Left lung (tissue), 10 donors: Measurements from ENCODE around the gene RAD54L2. TPM values are rescaled to one million over a fixed set of nuclear protein-coding genes. Genes with fewer than 3 reads are reported as not detected.
A peak's percentile ranks its signal among the peaks of the same experiment; 100 is the strongest.
"Not testable (repeated sequence)": the region's sequence is repeated elsewhere in the genome, so short reads cannot be mapped to it uniquely, and the experiment has no call there.

Experiments used
- ATAC-seq: fragments of 200-7000 bp; cut with Tn5 transposase; one replicate; pipeline ENCODE4 v1.9.1; 2020; ENCODE audit warnings: moderate library complexity
- DNase-seq, 4 donors: peaks; one replicate each; pipeline ENCODE4 v3.0.0-alpha.2; 2013 to 2020
- H3K27ac ChIP-seq, 2 donors: fragments of 200-600 bp; sonication (generic) in 1 of 2; one replicate each; pipeline versions ENCODE4 v1.5.0 to v1.8.0; 2020 to 2021
- H3K27me3 ChIP-seq, 2 donors: fragments of 200-600 bp; sonication (generic) in 1 of 2; one replicate each; pipeline versions ENCODE4 v1.5.0 to v1.8.0; 2020 to 2021
- H3K36me3 ChIP-seq, 2 donors: fragments of 200-600 bp; sonication (generic) in 1 of 2; one replicate each; pipeline versions ENCODE4 v1.5.0 to v1.8.0; 2020 to 2021
- H3K4me1 ChIP-seq, 2 donors: fragments of 200-600 bp; one replicate each; pipeline ENCODE4 v1.8.0; 2021
- H3K4me3 ChIP-seq, 2 donors: fragments of 200-600 bp; sonication (generic) in 1 of 2; one replicate each; pipeline versions ENCODE4 v1.5.0 to v1.8.0; 2020 to 2021; ENCODE audit warnings: mild to moderate bottlenecking in 1 of 2
- H3K9me3 ChIP-seq, 2 donors: fragments of 200-600 bp; sonication (generic) in 1 of 2; one replicate each; pipeline versions ENCODE4 v1.5.0 to v1.8.0; 2020 to 2021
- CTCF ChIP-seq, 2 donors: fragments of 200-600 bp; sonication (generic) in 1 of 2; IDR thresholded peaks; one replicate each; pipeline versions ENCODE4 v1.5.0 to v1.8.0; 2021; ENCODE audit warnings: antibody characterized with exemption in 2 of 2
- intact Hi-C, 2 donors: fragments of 100-400 bp; cut with DNase I; formaldehyde crosslinking; loops; one replicate each; pipeline versions ENCODE4 v1.11.2 to v1.14.2; 2022
- polyA plus RNA-seq, 6 donors: library from polyadenylated mRNA; unstranded; fragments of 120-200 nt; gene quantifications; one replicate each; pipeline ENCODE4 v1.2.1, GENCODE V29; 2013; ENCODE audit not compliant: insufficient read length in 6 of 6
- total RNA-seq, 2 donors: library from RNA; stranded (reverse); fragmentation: NEBNext Ultra II Directional; extraction: Animal tissue kit (Norgen Biotek cat#: 25700); gene quantifications; one replicate each; pipeline ENCODE4 v1.2.1, GENCODE V29; 2021
- donor health status: DM: no; HTN: yes; CAD: no.
- donor health status: DM: no; HTN: no; CAD: no.

The RAD54L2 gene
- total and polyA plus RNA-seq, 8 donors: 18.0 to 22.9 (median 19.9) TPM

GRCh38 chr3:51559411-51559888 lies 20.9 kb downstream of the RAD54L2 start:
- H3K4me1 ChIP-seq: peaks cover 0 to 2% of the 10 kb centered on the region in 2 donors
- no peak for TF ChIP-seq CTCF (IDR thresholded peaks at IDR 0.05)
- H3K27me3 ChIP-seq: no peaks in the 10 kb centered on the region
- ATAC-seq (peak; percentile 21), DNase-seq (peak in 2 of 4 donors; percentile 70 to 82)
- H3K4me3 ChIP-seq: no peak overlapping the region
- no peak overlapping the region for H3K27ac ChIP-seq
- H3K36me3 ChIP-seq: peaks cover 0 to 24% of the 10 kb centered on the region in 2 donors
- intact Hi-C loops: no loop called here
- no peaks in the 10 kb centered on the region for H3K9me3 ChIP-seq

GRCh38 chr3:51559961-51560360 lies 21.4 kb downstream of the RAD54L2 start:
- no peak for TF ChIP-seq CTCF (IDR thresholded peaks at IDR 0.05)
- Histone ChIP-seq H3K4me1 (peaks cover 0 to 2% of the 10 kb centered on the region in 2 donors), H3K4me3 (no peak overlapping the region), H3K27ac (no peak overlapping the region), H3K9me3 (no peaks in the 10 kb centered on the region), H3K36me3 (peaks cover 0 to 19% of the 10 kb centered on the region in 2 donors), H3K27me3 (no peaks in the 10 kb centered on the region)
- no peak for DNase-seq
- intact Hi-C loops: no loop called here
- peak; percentile 36 for ATAC-seq

DNA sequence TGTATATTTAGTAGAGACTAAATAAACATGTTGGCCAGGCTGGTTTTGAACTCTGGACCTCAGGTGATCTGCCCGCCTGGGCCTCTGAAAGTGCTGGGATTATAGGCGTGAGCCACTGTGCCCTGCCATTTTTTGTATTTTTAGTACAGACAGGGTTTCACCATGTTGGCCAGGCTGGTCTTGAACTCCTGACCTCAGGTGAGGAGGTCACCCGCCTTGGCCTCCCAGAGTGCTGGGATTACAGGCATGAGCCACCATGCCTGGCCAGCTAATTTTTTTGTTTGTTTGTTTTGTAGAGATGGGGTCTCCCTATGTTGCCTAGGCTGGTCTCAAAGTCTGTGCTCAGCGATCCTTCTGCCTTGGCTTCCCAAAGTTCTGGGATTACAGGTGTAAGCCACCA lies 23.9 kb downstream of the RAD54L2 start:
- H3K4me1 ChIP-seq, H3K27me3 ChIP-seq, H3K36me3 ChIP-seq, H3K4me3 ChIP-seq, ATAC-seq, intact Hi-C loops, H3K27ac ChIP-seq, DNase-seq, H3K9me3 ChIP-seq: not testable (repeated sequence)

DNA sequence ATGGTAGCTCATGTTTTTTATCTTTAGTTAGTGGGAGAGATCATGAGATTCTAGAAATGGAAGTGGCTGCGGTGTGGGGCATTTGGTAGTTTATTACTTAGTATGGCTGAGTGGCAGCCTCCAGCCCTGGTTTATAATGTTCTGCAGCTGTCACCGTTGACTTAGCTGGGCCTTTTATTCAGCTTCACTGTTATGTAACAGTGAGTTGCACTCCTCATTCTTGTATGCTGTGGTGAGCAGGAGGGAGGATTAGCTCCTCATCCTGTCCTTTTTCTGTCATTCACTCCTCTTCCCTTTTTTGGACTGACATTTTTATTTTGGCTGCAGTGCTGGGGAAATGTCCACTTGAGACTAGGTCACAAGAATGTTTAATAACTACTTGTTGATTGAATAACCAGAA lies 29.5 kb downstream of the RAD54L2 start:
- Histone ChIP-seq H3K27ac (no peak overlapping the region), H3K36me3 (peaks cover 0 to 2% of the 10 kb centered on the region in 2 donors), H3K27me3 (no peaks in the 10 kb centered on the region), H3K9me3 (no peaks in the 10 kb centered on the region), H3K4me1 (peaks cover 12 to 15% of the 10 kb centered on the region in 2 donors), H3K4me3 (no peak overlapping the region)
- peak; percentile 81 for ATAC-seq
- intact Hi-C loops: no loop called here
- DNase-seq: no peak
- TF ChIP-seq CTCF (IDR thresholded peaks at IDR 0.05): no peak

DNA sequence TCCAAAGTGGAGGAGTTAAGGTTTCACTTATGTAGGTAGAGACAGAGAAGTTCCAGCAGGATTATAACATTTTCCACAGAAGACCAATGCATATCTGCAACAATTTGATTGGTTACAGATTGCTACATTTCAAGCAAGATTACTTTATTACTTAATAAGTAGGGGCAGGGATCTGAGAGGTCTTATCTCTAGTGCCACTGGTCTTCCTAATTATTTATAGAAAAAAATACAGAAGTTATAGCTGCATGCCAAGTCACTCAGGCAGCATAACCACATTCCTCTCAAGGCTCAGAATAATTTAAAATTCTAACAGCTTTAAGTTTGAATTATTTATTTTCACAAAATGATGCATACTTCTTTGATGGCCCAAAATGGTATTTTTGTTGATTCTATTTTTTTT lies 30.5 kb downstream of the RAD54L2 start:
- H3K36me3 ChIP-seq: peaks cover 2 to 12% of the 10 kb centered on the region in 2 donors
- ATAC-seq (peak; percentile 59), DNase-seq (no peak)
- intact Hi-C loops: no loop called here
- H3K27me3 ChIP-seq: no peaks in the 10 kb centered on the region
- H3K27ac ChIP-seq: no peak overlapping the region
- TF ChIP-seq CTCF (IDR thresholded peaks at IDR 0.05): no peak
- no peaks in the 10 kb centered on the region for H3K9me3 ChIP-seq
- H3K4me1 ChIP-seq: peaks cover 12 to 14% of the 10 kb centered on the region in 2 donors
- H3K4me3 ChIP-seq: no peak overlapping the region

- DNase-seq (no peak), ATAC-seq (no peak)
- no peak overlapping the region for H3K4me3 ChIP-seq
- H3K27ac ChIP-seq: no peak overlapping the region
- no peaks in the 10 kb centered on the region for H3K9me3 ChIP-seq
- no peaks in the 10 kb centered on the region for H3K27me3 ChIP-seq
- H3K4me1 ChIP-seq: no peaks in the 10 kb centered on the region
- no peak for TF ChIP-seq CTCF (IDR thresholded peaks at IDR 0.05)
- H3K36me3 ChIP-seq: peaks cover 2 to 18% of the 10 kb centered on the region in 2 donors
- intact Hi-C loops: no loop called here
Observed at GRCh38 chr3:51578238-51578637, 39.7 kb downstream of the RAD54L2 start.
